ENCODE measurements around the gene RNASE12.
"Not testable (repeated sequence)": the region's sequence is repeated elsewhere in the genome, so short reads cannot be mapped to it uniquely, and the experiment has no call there.

The RNASE12 gene

GRCh38 chr14:20591235-20591634 is at the start of gene RNASE12:
Gene RNASE12, minus strand, starts transcription at chr14:20591376. Its CDS starts 653 bp downstream, at chr14:20590723.
- no peak for ATAC-seq

GRCh38 chr14:20632831-20633691 is 41.9 kb upstream of the RNASE12 start:
- peak; percentile 85 to 87 for ATAC-seq

- peak; percentile 12 to 19 for ATAC-seq
Observed at GRCh38 chr14:20632448-20632830, 41.3 kb upstream of the RNASE12 start.

GRCh38 chr14:20631880-20632389 is 40.8 kb upstream of the RNASE12 start:
- ATAC-seq, result no peak

DNA sequence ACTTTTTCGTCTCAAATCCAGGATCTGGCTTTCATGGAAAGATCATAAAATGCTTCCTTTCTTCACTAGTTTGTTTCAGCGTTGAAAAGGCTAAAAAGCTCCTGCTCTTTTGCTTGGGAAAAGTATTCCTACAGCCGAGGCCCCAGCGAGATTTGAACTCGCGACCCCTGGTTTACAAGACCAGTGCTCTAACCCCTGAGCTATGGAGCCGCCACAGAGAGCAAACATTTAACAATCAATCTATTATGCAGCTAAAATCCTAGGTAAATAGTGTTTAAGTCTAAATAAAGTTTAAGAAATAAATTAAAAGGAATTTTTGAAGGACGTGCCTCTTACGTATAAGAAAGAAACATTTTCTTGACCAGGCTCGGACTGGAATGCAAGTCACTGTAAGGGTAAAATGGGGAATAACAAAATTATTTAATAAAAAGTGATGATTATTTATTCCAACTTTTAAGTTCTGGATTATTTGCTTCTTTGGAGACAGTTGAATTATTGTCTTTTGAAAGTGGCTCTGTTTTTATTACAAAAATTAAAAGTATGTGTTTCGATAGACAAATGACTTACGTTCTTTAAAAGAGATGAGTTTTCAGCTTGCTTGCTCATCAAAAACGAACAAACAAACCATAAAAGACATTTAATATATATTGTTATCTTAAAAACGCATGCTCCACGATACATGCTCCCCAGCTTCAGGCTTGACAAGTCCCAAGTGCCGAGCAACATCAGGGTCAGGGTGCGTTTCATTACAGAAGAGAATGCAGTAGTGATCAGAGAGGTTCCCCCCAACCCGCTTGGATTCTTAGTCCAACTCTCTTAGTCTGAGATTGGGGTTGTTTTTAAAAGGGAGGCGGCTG is 40.1 kb upstream of the RNASE12 start:
- ATAC-seq, result peak; percentile 13 to 18

GRCh38 chr14:20630340-20631022 is 39.3 kb upstream of the RNASE12 start:
- peak; percentile 12 to 16 for ATAC-seq

DNA sequence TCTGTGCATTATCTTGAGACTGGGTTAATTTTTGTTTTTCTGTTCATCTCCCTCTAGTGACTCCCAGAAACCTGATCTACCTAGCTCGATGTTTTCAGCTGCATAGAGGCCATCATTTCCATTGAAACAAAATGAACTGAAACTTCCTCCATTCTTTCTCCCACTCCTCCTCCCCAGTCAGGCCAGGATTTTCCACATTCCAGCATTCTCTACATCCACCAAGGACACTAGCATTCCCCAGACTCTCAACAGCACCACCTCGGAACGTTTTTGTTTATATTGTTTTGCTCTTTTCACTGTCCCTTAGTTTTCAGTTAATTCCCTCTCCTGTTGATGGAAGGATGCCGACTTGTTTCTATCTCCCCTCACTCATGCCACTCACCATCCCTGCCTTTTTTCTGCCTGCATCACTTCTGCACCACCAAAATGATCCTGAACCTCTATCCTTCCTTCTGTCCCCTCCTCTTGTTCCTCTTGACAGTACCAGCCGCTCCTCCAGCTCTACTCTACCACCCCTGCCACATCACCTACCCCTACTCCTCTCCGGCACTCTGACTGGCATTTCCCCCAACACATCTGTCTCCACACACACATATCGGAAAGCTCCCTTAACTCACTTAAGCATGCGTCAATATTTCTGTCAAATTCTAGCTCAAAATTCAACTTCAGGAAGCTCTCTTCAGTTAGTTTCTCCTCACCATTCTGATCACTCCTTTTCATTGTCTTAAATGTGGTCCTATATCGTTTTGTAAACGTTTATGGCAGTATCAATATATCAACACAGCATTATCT is 37.1 kb upstream of the RNASE12 start:
- ATAC-seq, result no peak

- peak; percentile 41 to 43 for ATAC-seq
Observed at GRCh38 chr14:20627346-20628027, 36.3 kb upstream of the RNASE12 start.

GRCh38 chr14:20626274-20626673 is 35.1 kb upstream of the RNASE12 start:
- no peak for ATAC-seq

DNA sequence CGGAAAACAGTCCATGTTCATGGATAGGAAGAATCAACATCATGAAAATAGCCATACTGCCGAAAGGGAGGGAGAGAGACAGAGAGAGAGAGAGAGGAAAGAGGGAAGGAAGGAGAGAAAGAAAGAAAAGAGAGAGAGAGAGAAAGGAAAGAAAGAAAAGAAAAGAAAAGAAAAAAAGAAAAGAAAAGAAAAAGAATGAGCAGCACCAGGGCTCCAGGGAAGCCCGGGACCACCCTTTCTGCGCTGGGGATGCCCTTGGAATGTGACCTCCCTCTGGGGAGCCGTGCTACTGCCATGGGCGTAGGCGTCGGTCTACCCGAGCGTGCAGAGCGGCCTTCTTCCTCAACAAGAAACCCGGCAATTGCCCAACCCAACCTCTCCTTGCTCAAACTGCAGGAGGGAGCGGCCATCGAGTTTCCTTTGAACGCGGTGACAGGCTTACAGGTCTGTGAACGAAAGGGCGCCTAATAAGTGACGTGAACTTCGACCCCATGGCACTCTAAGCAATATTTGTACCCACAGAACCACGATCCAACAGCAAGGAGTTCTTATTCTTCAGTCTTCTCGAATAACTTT is 33.4 kb upstream of the RNASE12 start:
- peak; percentile 43 to 44 for ATAC-seq

DNA sequence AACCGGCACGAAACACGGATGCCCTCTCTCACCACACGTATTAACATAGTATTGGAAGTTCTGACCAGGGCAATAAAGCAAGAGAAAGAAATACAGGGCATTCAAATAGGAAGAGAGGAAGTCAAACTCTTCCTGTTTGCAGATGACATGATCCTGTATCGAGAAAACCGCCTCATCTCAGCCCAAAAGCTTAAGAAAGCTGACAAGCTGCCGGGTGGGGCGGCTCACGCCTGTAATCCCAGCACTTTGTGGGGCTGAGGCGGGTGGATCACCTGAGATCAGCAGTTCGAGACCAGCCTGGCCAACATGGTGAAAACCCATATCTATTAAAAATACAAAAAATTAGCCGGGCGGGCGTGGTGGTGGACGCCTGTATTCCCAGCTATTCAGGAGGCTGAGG is 32.6 kb upstream of the RNASE12 start:
- ATAC-seq, result no peak

DNA sequence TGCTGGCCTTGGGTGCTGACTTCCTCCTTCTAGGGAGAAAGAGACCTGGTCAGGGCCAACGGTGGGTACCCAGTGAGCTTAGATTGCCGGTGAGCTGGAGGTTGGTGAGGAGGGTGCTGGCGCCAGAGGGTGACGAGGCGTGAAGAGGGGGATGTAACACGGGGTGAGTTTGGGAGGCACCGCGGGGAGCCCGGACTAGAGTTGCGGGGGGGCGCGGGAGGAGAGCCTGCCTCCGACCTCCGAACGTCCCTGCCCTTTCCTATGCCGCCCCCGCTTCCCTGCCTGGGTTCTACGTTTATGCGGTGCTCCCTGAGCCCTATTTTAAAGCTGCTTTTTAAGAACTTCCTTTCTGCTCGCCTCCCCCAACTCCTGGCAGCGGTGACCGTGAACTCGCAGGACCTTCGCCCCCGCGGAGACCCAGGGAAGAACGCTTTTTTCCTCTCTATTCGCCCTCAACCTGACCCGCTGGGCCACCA is 31.7 kb upstream of the RNASE12 start:
- no peak for ATAC-seq

GRCh38 chr14:20620798-20621478 is 29.8 kb upstream of the RNASE12 start:
- no peak for ATAC-seq

DNA sequence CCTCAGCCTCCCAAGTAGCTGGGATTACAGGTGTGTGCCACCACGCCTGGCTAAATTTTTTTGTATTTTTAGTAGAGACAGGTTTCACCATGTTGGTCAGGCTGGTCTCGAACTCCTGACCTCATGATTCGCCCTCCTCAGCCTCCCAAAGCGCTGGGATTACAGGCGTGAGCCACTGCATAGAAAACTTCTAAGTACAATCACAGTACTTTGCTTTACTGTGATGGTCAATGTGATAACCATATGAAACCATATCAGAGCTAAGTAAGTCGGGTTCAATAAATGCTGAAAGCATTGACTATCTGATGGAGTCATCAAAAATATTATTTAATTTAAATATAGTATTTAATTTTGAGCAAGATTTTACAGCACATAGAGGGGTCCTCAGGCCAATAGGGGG is 28.5 kb upstream of the RNASE12 start:
- not testable (repeated sequence) for ATAC-seq

DNA sequence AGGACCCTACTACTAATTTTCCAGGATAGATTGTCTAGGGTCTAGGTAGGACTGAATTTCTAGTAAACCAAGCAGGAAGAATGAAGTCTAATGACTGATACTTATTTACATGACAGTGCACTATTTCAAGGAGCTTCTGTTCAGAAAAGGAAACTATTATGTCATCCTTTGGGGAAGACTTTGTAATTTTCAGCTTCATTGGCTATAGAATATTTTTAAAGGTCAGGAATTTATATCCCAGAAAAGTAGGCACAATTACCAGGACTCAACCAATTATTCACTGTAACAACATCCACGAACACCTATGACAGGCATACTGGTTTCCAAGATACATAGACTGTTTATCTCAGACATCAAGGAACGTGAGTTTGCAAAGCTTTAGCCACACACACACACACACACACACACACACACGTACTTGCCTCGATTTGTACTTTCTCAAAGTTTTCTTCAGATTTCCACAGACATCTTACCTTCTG is 27.1 kb upstream of the RNASE12 start:
- no peak for ATAC-seq

GRCh38 chr14:20617138-20618003 is 26.2 kb upstream of the RNASE12 start:
- no peak for ATAC-seq

DNA sequence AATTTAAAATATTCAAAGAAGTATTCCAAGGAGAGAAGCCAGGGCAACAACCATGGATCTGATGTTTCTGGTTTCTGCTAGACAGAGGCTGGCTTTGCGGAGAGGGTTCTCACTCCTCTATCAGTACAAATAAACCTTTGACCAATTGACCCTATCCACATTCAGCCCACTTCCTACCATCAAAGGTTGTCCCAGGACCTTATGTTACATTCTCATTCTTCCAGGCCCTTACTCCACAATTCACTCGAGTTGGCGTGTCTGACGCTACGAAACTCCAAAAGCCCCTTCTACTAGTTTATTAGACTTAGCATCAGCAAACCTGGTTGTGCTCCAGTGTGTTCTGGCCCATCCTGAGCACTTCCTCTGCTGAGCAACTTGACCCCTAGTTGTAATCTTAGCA is 24.8 kb upstream of the RNASE12 start:
- ATAC-seq, result no peak

DNA sequence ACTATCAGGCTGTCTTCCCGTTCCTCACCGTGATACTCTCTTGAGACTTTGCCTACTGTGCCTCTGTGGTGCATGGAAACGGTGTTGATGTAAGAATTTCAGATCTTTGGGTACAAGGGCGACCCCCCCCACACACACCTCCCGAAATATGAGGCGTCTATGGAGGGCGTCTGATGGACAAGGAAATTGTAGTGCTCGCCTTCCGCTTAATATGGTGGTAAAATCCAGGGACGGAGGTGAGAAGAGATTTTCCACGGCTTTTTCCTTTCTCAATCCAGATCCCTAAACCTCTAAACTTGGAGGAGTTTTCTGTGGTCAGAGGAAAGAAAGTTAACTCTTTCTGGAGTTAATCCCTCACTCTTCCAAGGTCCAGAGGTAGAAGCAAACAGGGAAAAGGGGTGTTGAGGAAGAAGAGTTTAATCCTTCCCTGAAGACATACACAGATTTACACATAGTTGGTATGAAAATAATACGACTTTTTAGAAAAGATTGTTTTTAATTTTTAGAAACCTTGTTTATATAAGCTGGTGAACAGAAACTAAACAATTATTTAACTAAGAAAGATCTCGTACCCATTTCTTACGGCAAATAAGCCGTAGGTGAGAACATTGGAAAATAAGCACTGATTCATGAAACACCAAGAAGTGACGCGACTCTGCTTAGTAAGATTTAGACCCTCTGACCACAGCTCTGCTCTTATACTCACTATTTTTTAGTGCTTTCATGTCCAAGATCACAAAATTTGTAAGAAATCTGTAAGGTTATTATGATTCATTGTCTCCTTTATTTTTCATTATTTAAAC is 23.1 kb upstream of the RNASE12 start:
- no peak for ATAC-seq

Data from activated CD4-positive, CD25-positive, alpha-beta regulatory T cell treated with anti-CD3 and anti-CD28 coated beads, Interleukin-2, amount 50 U/mL, for 24 hours (primary cell).